H9 (cell line): ENCODE results near the gene IL31. TPM values are rescaled to one million over a fixed set of nuclear protein-coding genes. Genes with fewer than 3 reads are reported as not detected.

ENCODE experiments used
- DNase-seq: peaks from one replicate; pipeline ENCODE4 v3.0.0-alpha.2; 2017
- H2AFZ ChIP-seq: one replicate; pipeline ENCODE4 v1.6.1; 2013; ENCODE audit warnings: mild to moderate bottlenecking, low read length, control low read depth, moderate library complexity
- H2AK5ac ChIP-seq: 2 replicates; pipeline ENCODE4 v1.6.1; 2013; ENCODE audit warnings: low read length, control low read depth, mixed read lengths; ENCODE audit not compliant: insufficient read length
- H2BK120ac ChIP-seq: one replicate; pipeline ENCODE4 v1.6.1; 2013; ENCODE audit warnings: low read depth, mild to moderate bottlenecking, low read length, control low read depth, inconsistent platforms; ENCODE audit not compliant: poor library complexity, severe bottlenecking
- H2BK12ac ChIP-seq: 2 replicates; pipeline ENCODE4 v1.6.1; 2013; ENCODE audit warnings: low read length, control low read depth, mixed read lengths, low read depth; ENCODE audit not compliant: insufficient read length
- H2BK15ac ChIP-seq: 2 replicates; pipeline ENCODE4 v1.6.1; 2013; ENCODE audit warnings: low read depth, low read length, control low read depth
- H2BK20ac ChIP-seq: one replicate; pipeline ENCODE4 v1.6.1; 2013; ENCODE audit warnings: low read depth, mild to moderate bottlenecking, low read length, control low read depth, inconsistent platforms; ENCODE audit not compliant: poor library complexity, severe bottlenecking
- H2BK5ac ChIP-seq: 2 replicates; pipeline ENCODE4 v1.6.1; 2013; ENCODE audit warnings: low read length, control low read depth, mixed read lengths; ENCODE audit not compliant: insufficient read length
- H3K14ac ChIP-seq: 2 replicates; pipeline ENCODE4 v1.6.1; 2013; ENCODE audit warnings: low read length, control low read depth; ENCODE audit not compliant: insufficient read depth
- H3K18ac ChIP-seq: 2 replicates; pipeline ENCODE4 v1.6.1; 2013; ENCODE audit warnings: low read depth, mild to moderate bottlenecking, mixed read lengths, low read length, control low read depth; ENCODE audit not compliant: insufficient read length
- H3K23ac ChIP-seq: 2 replicates; pipeline ENCODE4 v1.6.1; 2013; ENCODE audit warnings: low read length, control low read depth, mixed read lengths, low read depth; ENCODE audit not compliant: insufficient read length
- H3K23me2 ChIP-seq: 2 replicates; pipeline ENCODE4 v1.6.1; 2013; ENCODE audit warnings: low read depth, mild to moderate bottlenecking, mixed read lengths, low read length, control low read depth; ENCODE audit not compliant: insufficient read length, poor library complexity, severe bottlenecking
- H3K27ac ChIP-seq: 2 replicates; pipeline ENCODE4 v1.5.1; 2013; ENCODE audit warnings: low read length, control low read depth, mixed read lengths, low read depth; ENCODE audit not compliant: insufficient read length
- H3K27me3 ChIP-seq: 2 replicates; pipeline ENCODE4 v1.6.1; 2013; ENCODE audit warnings: low read length, control low read depth, inconsistent platforms; ENCODE audit not compliant: insufficient read depth
- H3K4ac ChIP-seq: 2 replicates; pipeline ENCODE4 v1.6.1; 2013; ENCODE audit warnings: low read depth, mild to moderate bottlenecking, control low read depth, inconsistent platforms, low read length, moderate library complexity
- H3K4me1 ChIP-seq: 2 replicates; pipeline ENCODE4 v1.6.1; 2013; ENCODE audit warnings: low read length, control low read depth, inconsistent platforms; ENCODE audit not compliant: insufficient read depth
- H3K4me2 ChIP-seq: 2 replicates; pipeline ENCODE4 v1.6.1; 2013; ENCODE audit warnings: low read length, control low read depth, mixed read lengths; ENCODE audit not compliant: insufficient read length, insufficient read depth
- H3K56ac ChIP-seq: 2 replicates; pipeline ENCODE4 v1.6.1; 2013; ENCODE audit warnings: low read depth, mild to moderate bottlenecking, mixed read lengths, low read length, control low read depth; ENCODE audit not compliant: insufficient read length
- H3K79me1 ChIP-seq: 2 replicates; pipeline ENCODE4 v1.6.1; 2013; ENCODE audit warnings: low read depth, mild to moderate bottlenecking, moderate library complexity, low read length, control low read depth, inconsistent platforms; ENCODE audit not compliant: insufficient read depth, poor library complexity, severe bottlenecking
- H3K79me2 ChIP-seq: 2 replicates; pipeline ENCODE4 v1.6.1; 2013; ENCODE audit warnings: low read length, control low read depth, inconsistent platforms; ENCODE audit not compliant: insufficient read depth
- H3K9ac ChIP-seq: 2 replicates; pipeline ENCODE4 v1.6.1; 2013; ENCODE audit warnings: low read length, control low read depth, mixed read lengths; ENCODE audit not compliant: insufficient read length; ENCODE audit errors: extremely low read depth
- H3K9me3 ChIP-seq: one replicate; pipeline ENCODE4 v1.6.1; 2013; ENCODE audit warnings: low read depth, low read length, inconsistent platforms; ENCODE audit not compliant: control insufficient read depth
- H3T11ph ChIP-seq: one replicate; pipeline ENCODE4 v1.6.1; 2013; ENCODE audit warnings: mild to moderate bottlenecking, low read length, control low read depth, inconsistent platforms
- H4K20me1 ChIP-seq: one replicate; pipeline ENCODE4 v1.6.1; 2013; ENCODE audit not compliant: control insufficient read depth, insufficient read length, insufficient read depth
- H4K5ac ChIP-seq: 2 replicates; pipeline ENCODE4 v1.6.1; 2013; ENCODE audit warnings: low read depth, mild to moderate bottlenecking, mixed read lengths, low read length, control low read depth; ENCODE audit not compliant: insufficient read length
- H4K8ac ChIP-seq: replicated peaks from 2 replicates; pipeline ENCODE4 v1.6.1; 2013; ENCODE audit warnings: low read length, control low read depth, mixed read lengths, low read depth; ENCODE audit not compliant: insufficient read length
- H4K91ac ChIP-seq: 2 replicates; pipeline ENCODE4 v1.6.1; 2013; ENCODE audit warnings: low read depth, mild to moderate bottlenecking, moderate library complexity, mixed read lengths, low read length, control low read depth; ENCODE audit not compliant: insufficient read length
- H3K27ac Mint-ChIP-seq, 3 experiments: 2 replicates in 2 of 3; 3 replicates in 1 of 3; pipeline ENCODE4 v1.8.0; 2020 to 2021; ENCODE audit warnings: mixed read lengths in 3 of 3, mild to moderate bottlenecking in 1 of 3, moderate library complexity in 1 of 3
- H3K27me3 Mint-ChIP-seq: 2 replicates; pipeline ENCODE4 v1.8.0; 2021; ENCODE audit warnings: low read depth, mild to moderate bottlenecking, moderate library complexity, mixed read lengths
- H3K36me3 Mint-ChIP-seq, 3 experiments: 2 replicates in 2 of 3; 3 replicates in 1 of 3; pipeline ENCODE4 v1.8.0; 2020 to 2021; ENCODE audit warnings: low read depth in 3 of 3, mixed read lengths in 3 of 3; ENCODE audit not compliant: insufficient read depth in 1 of 3
- H3K4me1 Mint-ChIP-seq, 2 experiments: 2 replicates each; pipeline ENCODE4 v1.8.0; 2020; ENCODE audit warnings: mixed read lengths in 2 of 2
- H3K4me3 Mint-ChIP-seq, 2 experiments: 2 replicates in 1 of 2; 3 replicates in 1 of 2; pipeline ENCODE4 v1.8.0; 2020 to 2021; ENCODE audit warnings: mild to moderate bottlenecking in 2 of 2, mixed read lengths in 2 of 2, moderate library complexity in 1 of 2
- H3K9me3 Mint-ChIP-seq, 2 experiments: 2 replicates in 1 of 2; 3 replicates in 1 of 2; pipeline ENCODE4 v1.8.0; 2020; ENCODE audit warnings: mild to moderate bottlenecking in 2 of 2, mixed read lengths in 2 of 2, moderate library complexity in 1 of 2
- CTCF ChIP-seq: fragments of 200-600 bp; sonication (generic); conservative IDR thresholded peaks from 3 replicates; pipeline ENCODE4 v1.8.0; 2021; ENCODE audit warnings: antibody characterized with exemption, mild to moderate bottlenecking
- WGBS: extraction: QIAGEN DNeasy Blood & Tissue Kit; methylation state at CpG from one replicate; pipeline ENCODE4 v1.1.7; 2013; ENCODE audit warnings: missing lambda C conversion rate, low lambda C conversion rate, mixed read lengths; ENCODE audit not compliant: insufficient read length; ENCODE audit errors: extremely low coverage; 5-methylcytosine and 5-hydroxymethylcytosine counted together
- total RNA-seq: library from RNA; stranded (reverse); gene quantifications from 2 replicates; pipeline ENCODE4 v1.2.1, GENCODE V29; 2021

The IL31 gene
- total RNA-seq, 1 experiment from 2014 or later = not detected

GRCh38 chr12:122137229-122137628, 36.8 kb downstream of the IL31 start:
- H2BK15ac ChIP-seq = no peak overlapping the region
- Mint-ChIP-seq H3K4me1 (peaks cover 0 to 13% of the 10 kb centered on the region in 2 experiments; a peak in 2 of 4 replicates), H3K36me3 (peaks cover 45 to 53% (median 49%) of the 10 kb centered on the region in 3 experiments), H3K4me3 (no peak overlapping the region), H3K9me3 (peaks cover 8 to 11% of the 10 kb centered on the region in 2 experiments), H3K27ac (peak overlapping the region in 1 of 3 experiments; percentile 52; a peak in 1 of 7 replicates), H3K27me3 (no peaks in the 10 kb centered on the region)
- no peak overlapping the region for H3T11ph ChIP-seq
- H3K4ac ChIP-seq = no peak overlapping the region
- H3K27ac ChIP-seq = no peak overlapping the region
- no peak overlapping the region for H3K56ac ChIP-seq
- H3K4me2 ChIP-seq = no peak overlapping the region
- H2AFZ ChIP-seq = no peak overlapping the region
- peak; percentile 76 for TF ChIP-seq CTCF
- no peak overlapping the region for H4K91ac ChIP-seq
- no peak overlapping the region for H2AK5ac ChIP-seq
- no peak overlapping the region for H4K8ac ChIP-seq
- no peak overlapping the region for H3K9ac ChIP-seq
- peak; percentile 88 for DNase-seq
- H3K4me1 ChIP-seq = no peaks in the 10 kb centered on the region
- no peaks in the 10 kb centered on the region for H3K79me2 ChIP-seq
- H3K14ac ChIP-seq = no peak overlapping the region
- no peak overlapping the region for H3K18ac ChIP-seq
- no peak overlapping the region for H4K5ac ChIP-seq
- no peak overlapping the region for H2BK20ac ChIP-seq
- no peak overlapping the region for H2BK12ac ChIP-seq
- no peak overlapping the region for H3K23ac ChIP-seq
- no peaks in the 10 kb centered on the region for H3K79me1 ChIP-seq
- WGBS = no CpG with 5 or more reads among the region's 10 CpGs
- no peak overlapping the region for H2BK120ac ChIP-seq
- H4K20me1 ChIP-seq = no peaks in the 10 kb centered on the region
- no peaks in the 10 kb centered on the region for H3K23me2 ChIP-seq
- no peak overlapping the region for H2BK5ac ChIP-seq
- no peaks in the 10 kb centered on the region for H3K27me3 ChIP-seq
- H3K9me3 ChIP-seq = peaks cover 7% of the 10 kb centered on the region
